Stimulated activated CD4-positive, alpha-beta T cell treated with anti-CD3 and anti-CD28 coated beads, TNF-alpha, amount 100 ng/mL, for 48 hours (primary cell): ENCODE data around the gene USP50.
"Not testable (repeated sequence)": the region's sequence is repeated elsewhere in the genome, so short reads cannot be mapped to it uniquely, and the experiment has no call there.

Experiments
- DNase-seq, 3 donors: peaks; one replicate each; pipeline ENCODE4 v3.0.0-alpha.2; 2020; ENCODE audit warnings: low read depth in 3 of 3

The USP50 gene

DNA sequence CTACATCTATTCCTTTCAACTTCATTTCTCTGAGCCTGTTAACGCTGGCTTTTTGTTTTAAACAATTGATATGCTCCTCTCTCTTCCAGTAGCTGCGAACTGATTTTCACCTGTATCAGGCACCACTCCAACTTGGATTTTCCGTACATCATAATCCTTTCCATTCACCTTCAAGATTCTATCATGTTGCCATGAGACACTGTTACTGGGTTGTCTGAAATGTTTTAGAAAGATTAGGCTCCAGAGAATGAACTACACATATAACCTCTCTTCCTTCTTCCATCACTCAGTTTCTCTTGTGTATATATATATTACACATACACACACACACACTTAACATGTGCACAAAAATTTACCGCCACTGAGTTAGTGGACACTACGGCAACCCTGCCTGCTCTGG is at the start of gene USP50:
USP50 (minus strand) TSS at position 101 of the 400 bp plus-strand sequence. CDS start 141 bp downstream, outside the sequence.
- no peak for DNase-seq

DNA sequence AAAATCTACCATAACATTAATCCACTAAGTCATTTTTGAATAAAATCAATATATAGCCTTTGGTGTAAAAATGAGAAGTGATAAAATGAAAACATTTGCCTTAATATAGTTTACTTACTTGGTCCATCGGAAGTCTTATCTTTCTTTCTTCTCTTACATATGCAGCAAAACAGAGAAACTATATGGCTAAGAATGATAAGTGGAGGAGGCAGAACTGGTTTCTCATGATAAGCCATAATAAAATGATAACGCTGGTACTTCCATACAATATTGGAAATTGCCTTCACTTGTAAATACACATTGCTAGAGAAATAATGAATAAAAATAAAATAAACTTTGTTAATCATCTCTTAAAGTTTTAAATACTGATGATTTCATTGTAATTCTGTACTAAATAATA is 47.8 kb upstream of the USP50 start:
- no peak for DNase-seq

DNA sequence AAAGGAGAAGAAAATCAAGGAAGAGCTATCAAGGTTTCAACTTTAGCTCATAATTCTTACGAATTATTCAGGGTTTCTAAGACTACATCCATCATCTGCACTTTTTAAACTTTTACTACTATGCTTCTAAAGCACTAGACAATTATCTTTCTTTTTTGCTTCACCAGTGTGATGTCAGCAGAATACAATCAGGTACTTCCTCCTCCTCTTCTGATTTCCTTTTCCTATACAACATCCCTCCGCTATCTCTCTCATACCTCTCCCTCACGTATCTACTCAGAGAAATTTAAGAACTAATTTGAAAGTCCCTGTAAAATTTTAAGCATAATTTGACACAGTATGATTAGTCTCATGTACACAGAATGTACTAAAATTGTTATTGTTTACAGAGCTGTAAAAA is 47.3 kb upstream of the USP50 start:
- no peak for DNase-seq

DNA sequence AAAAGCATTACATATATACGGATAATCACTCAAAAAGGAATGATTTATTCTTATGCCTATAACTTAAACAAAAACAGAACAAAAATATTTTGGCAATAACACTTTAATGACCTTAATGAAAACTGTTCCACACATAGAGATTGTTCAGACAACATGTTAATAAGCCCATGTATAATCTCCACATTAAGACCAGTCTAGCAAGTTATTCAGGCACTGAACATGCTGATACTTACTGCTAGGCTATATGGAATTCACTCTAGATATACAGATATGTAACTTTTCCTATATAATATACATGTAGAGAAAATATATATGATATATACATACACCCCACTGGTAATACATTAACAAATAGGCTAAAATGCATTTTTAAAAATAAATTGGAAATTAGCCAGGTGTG is 43.8 kb upstream of the USP50 start:
- no peak for DNase-seq

DNA sequence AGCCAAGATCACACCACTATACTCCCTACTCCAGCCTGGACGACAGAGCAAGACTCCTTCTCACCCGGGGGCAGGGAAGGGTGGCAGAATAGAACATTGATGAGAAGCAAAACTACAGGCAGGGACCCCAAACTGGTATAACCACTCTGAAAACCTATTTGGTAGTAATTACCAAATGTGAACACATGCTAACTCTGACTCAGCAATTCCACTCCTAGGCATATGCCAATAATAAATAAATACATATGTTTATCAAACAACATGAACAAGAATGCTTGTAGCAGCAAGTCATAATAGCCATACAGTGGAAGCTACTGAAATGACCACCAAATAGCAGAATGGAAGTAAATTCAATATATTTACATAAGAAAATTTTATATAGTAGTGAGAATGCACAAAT is 31.0 kb upstream of the USP50 start:
- DNase-seq = no peak

DNA sequence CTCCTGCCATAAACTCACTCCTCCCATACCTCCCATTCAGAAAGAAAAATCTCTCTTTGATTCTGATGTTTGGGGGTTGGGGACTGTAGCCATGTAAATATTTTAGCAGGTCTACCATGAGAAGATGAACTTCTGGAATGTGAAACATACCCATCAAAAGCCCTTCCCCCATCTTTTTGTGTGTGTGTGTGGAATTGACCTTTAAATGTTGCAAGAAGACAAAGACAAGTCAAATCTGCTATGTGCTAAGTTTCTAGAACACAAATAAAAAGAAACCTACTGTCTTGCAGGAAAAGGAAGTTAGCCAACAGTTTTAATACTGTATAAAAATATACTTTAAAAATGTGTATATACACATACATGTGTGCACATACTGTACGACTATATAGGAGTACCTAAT is 29.7 kb upstream of the USP50 start:
- no peak for DNase-seq

DNA sequence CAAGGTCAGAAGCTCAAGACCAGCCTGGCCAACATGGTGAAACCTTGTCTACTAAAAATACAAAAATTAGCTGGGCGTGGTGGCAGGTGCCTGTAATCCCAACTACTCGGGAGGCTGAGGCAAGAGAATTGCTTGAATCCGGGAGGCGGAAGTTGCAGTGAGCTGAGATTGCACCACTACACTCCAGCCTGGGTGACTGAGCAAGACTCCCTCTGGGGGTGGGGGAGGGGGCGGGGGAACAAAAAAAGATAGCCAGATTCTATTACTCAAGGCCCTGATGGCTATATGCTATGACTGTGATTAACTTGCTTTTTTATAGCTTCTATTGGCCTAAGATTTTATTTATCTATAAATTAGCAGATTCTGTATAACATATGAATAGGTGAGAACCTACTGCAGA is 27.4 kb upstream of the USP50 start:
- DNase-seq = not testable (repeated sequence)

DNA sequence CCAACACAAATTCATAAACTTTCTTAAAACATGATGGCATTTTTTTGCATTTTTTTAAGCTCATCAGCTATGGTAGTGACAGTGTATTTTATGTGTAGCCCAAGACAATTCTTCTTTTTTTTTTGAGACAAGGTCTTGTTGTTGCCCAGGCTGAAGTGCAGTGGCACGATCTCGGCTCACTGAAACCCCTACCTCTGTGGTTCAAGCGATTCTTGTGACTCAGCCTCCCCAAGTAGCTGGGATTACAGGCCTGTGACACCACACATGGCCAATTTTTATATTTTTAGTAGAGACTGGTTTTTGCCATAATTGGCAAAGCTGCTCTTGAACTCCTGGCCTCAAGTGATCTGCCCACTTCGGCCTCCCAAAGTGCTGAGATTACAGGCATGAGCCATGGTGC is 17.3 kb upstream of the USP50 start:
- no peak for DNase-seq

DNA sequence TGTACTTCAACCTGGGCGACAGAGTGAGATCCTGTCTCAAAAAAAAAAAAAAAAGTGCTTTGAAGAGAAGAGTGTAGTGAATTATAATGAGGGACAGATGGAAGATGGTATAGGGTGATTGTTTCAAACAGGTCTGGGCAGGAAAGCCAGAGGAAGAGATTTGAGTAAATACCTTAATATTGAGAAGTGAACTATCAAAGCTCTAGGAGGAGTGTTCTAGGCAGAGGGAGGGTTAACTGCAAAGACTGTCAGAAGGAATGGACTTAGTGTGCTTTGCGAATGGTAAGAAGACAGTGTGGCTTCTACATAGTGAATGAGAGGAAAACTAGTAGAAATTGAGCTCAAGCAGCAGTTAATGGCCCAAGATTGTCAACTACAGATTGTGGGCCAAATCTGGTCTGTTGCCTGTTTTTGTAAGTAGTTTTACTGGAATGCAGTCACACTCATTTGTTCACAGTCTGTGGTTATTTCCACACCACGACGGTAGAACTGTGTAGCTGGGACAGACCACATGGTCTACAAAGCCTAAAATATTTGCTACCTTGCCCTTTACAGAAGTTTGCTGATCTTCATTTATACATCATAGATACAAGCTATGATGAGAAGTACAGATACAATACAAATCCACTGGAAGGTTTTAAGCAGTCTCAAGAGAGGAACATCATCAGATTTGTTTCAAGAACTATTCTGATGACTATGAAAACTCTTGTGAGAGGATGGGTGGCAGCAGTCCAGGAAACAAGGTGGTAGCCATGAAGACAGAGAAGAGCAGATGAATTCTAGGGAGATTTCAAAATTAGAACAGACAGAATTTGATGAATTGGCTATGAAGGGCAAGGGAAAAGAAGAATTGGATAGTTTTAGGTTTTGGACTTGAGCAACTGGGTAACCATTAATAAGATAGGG is 16.5 kb upstream of the USP50 start:
- no peak for DNase-seq

DNA sequence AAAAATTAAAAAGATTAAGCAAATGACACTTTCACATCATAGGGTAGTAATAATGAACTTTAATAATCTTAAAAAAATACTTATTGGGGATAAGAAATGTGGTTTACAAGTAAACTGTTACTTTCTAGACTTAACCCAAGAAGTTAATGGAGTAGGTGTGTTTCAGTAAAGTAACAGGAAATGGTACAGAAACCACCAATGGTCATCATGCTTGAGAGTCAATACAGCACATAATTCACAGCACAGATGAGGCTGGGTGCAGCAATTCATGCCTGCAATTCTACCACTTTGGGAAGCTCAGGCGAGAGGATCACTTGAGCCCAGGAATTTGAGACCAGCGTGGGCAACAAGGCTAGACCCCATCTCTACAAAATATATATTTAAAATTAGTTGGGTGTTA is 11.5 kb upstream of the USP50 start:
- no peak for DNase-seq

DNA sequence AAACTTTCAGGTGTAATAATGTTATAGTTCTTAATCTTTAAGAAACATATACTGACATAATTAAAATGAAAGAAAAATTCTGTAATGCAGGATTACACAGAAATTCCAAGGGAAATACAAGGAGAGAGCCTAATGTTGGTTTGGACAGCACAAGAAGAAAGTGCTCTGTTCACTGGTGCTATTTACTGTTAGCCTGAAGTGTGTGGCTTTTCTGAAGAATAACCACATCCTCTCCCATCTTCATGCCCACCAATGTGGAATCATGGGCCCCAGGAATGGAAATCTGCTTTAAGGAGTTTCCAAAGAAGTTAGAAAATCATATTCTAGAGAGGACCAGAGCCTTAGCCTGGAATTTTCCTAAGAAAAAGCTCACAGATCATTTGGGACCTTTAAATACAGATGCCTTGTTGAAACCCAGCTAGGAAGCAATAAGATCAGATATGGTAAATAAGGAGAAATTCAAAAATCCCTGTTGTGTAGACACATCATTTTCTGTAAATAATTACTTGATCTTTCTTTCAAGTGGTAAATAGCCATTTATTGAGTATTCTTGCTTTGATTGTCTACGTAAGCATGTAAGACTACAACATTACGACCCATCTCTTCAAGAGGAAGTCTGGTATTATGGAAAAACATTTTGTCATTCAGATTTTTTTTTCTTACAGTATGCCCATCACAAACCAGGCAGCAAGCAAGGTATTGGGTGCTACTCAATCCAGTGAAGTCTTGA is 10.3 kb upstream of the USP50 start:
- DNase-seq = no peak

DNA sequence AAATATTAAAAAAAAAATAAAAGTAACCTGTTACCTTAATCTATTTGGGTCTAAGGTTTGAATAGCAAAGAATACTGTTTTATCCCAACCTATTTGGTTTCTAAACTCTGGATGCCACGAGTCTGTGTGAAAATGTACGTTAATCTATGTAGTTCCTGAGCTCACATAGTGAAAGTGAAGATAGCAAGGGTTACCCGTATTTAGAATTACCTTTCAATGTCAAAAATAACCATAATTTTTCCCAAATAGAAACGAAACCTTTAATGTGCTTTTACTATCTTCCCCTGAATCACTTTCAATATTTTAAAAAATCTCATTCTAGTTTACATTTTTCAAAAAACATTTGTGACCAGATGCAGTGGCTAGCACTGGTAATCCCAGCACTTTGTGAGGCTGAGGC is 5.8 kb upstream of the USP50 start:
- no peak for DNase-seq

DNA sequence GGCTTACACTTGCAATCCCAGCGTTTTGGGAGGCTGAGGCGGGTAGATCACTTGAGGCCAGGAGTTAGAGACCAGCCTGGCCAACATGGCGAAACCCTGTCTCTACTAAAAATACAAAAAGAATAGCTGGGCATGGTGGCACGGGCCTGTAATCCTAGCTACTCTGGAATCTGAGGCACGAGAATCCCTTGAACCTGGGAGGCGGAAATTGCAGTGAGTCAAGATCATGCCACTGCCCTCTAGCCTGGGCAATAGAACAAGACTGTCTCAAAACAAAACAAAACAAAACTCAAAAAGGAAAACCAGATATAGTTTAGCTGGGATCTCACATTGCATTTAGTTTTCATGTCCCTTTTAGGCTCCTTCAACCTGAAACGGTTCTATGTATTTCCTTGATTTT is 2.9 kb upstream of the USP50 start:
- no peak for DNase-seq

DNA sequence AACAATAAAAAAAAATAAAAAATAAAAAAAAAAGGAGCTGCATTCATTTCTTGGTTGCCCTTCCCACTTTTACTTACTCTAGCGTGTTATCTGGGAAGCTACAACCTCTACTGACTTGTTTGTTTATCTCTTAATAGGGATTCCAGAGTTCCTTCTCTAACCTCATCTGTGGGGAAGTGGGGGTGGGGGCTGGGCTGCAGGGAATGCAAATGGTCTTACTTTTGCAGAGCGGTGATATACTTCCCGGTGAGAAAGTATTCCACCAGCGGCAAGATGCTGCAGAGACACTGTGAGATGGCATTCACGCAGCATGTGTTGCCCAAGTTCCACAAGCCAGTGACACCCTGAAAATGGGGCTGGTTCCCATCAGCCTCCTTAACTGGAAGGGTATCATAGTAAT is 2.1 kb downstream of the USP50 start:
- DNase-seq = no peak

DNA sequence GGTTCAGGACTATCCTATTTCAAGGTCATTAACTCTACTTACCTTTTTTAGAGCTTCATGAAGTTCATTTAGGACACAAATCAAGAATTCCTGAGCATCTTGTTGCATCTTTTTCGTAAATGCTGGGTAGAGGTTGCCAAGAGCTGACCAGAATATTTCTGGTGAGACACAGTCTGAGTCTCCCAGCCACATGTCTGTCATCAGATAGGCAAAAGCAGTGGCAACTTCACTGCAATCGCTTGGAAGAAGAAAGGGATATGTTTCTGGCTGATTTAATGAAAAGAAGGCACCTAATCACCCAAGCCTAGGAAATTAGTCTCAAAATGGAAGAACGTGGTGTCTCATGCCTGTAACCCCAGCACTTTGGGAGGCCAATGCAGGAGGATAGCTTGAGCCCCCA is 2.9 kb downstream of the USP50 start:
- DNase-seq = no peak

DNA sequence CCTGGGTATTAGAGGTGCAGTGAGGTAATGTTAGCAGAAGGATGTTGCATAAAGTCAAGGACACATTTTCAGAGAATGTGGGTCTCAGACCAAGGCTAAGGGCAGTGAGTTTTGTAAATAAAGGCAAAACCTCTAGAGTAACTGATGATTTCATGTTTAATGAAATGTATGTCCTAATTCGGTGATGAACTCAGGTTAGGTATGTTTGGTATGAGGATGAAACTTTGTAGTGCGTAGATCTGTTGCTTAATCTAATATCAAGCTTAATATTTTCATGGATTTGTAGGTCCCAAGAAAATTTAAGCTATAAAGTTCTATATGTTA is 3.6 kb downstream of the USP50 start:
- no peak for DNase-seq

DNA sequence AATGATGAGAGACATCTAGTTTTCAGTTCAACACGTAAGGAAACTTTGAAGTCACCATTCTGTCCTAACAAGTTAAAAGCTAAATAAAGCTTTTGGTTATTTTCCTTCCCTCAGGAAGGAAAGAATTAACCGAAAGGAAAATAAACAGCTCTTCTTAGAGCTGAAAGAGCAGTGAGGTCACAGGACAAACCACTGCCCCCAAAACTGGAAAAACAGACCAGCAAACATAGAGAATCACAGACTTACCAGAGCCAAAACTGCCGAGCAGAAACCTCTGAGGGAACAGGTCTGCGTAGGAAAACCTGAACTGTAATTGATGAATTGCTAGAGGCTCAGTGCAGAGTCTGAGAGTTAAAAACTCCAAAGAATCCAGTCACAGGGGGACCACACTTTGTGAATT is 14.7 kb downstream of the USP50 start:
- DNase-seq = no peak

DNA sequence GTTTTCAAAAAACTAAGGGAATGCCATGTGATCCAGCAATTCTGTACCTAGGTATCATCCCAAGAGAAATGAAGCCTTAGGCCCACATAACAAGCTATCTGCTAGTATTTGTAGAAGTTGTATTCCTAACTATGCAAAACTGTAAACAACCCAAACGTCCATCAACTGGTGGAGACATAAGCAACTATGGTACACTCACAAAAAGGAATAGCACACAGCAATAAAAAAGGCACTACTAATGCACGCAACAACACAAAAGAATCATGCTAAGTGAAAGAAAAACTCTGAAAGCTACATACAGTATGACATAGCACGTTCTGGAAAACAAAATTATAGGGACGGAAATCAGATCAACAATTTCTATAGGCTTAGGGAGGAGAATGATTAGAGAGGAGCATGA is 15.3 kb downstream of the USP50 start:
- no peak for DNase-seq

DNA sequence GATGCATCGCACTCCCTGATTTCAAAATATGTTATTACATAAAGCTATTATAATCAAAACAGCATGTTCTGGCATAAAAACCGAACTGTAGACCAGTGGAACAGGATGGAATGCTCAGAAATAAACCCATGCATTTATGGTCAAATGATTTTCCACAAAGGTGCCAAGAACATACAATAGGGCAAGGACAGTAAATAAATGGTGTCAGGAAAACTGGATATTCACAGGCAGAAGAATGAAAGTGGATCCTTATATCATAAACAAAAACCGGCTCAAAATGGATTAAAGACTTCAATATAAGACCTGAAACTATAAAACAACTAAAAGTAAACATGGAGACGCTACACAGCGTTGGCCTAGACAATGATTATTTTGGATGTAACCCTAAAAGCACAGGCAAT is 22.6 kb downstream of the USP50 start:
- DNase-seq = no peak

DNA sequence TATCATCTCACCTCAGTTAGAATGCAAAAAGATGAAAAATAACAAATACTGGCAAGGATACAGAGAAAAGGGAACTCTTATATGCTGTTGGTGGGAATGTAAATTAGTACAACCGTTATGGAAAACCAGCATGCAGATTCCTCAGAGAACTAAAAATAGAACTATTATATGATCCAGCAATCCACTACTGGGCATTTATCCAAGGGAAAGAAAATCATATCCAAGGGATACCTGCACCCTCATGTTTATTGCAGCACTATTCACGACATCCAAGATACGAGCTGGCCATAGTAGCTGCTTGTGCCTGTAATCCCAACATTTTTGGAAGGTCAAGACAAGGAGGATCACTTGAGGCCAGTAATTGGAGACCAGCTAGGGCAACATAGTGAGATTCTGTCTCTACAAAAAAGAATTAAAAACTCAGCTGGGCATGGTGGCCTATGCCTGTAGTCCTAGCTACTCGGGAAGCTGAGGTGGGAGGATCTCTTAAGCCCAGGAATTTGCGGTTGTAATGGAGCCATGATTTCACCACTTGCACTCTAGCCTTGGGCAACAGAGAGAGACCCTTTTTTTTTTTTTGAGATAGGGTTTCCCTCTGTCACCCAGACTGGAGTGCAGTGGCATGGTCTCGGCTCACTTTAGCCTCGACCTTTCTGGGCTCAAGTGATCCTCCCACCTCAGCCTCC is 26.6 kb downstream of the USP50 start:
- DNase-seq = no peak

DNA sequence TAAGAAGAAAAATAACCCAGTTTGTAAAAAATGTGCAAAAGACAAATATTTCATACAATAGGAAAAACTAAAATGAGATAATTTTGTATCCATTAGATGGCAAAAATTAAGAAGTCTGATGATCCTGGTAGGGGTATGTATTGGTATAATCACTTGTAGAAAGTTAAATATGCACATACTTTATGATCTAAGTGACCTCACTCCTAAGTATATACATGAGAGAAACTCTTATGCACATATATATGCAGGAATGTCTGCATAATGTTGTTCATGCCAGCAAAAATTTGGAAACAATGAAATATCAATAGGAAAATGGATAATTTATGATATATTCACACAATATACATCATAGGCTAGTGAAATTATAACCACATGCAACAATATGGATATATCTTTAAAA is 33.5 kb downstream of the USP50 start:
- DNase-seq = no peak

DNA sequence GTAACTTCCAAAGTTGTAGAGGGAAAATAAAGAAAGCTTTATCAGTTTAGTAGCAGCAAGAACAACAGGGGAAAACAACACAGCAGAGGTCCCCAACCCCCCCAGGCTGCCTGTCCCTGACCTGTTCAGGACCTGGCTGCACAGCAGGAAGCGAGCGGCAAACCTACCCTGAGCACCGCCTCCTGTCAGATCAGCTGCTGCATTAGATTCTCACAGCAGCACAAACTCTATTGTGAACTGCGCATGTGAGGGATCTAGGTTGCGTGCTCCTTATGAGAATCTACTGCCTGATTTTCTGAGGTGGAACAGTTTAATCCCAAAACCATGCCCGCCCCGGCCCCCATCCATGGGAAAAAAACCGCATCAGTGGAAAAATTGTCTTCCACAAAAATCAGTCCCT is 40.3 kb downstream of the USP50 start:
- DNase-seq = no peak

DNA sequence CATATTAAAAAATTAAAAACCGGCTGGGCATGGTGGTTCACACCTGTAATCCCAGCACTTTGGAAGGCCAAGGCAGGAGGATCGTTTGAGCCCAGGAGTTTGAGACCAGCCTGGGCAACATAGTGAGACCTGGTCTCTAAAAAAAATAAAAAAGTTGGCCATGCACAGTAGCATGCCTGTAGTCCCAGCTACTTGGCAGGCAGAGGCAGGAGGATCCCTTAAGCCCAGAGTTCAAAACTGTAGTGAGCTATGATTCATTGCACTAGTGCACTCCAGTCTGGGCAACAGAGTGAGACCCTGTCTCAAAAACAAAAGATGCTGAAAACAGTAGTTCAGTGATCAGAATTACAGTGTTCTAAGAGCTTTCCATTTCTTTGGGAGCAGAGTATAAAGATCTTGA is 40.8 kb downstream of the USP50 start:
- DNase-seq = not testable (repeated sequence)
